ENCODE data around the gene EYS.

Gene EYS

DNA sequence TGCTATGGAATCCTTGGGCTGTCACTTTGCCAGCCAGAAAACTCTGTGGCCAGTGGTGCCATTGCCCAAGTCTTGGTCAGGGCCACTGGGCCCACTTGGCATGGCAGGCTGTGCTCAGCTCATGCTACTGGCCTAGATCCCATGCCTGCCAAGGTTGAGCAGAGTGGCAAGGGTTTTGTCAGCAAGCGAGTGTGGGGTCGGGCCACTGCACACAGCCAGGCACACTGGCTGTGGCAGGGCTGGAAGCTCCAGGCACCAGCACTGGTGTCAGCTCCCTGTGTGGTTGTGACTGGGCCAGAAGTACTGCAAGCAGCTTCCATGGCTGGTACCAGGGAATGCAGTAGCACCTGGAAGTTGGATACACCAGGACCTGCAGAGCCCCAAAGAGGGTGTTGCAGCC, 846.8 kb downstream of the EYS start:
- ATAC-seq, result no peak
- TF ChIP-seq, protein P1, sequence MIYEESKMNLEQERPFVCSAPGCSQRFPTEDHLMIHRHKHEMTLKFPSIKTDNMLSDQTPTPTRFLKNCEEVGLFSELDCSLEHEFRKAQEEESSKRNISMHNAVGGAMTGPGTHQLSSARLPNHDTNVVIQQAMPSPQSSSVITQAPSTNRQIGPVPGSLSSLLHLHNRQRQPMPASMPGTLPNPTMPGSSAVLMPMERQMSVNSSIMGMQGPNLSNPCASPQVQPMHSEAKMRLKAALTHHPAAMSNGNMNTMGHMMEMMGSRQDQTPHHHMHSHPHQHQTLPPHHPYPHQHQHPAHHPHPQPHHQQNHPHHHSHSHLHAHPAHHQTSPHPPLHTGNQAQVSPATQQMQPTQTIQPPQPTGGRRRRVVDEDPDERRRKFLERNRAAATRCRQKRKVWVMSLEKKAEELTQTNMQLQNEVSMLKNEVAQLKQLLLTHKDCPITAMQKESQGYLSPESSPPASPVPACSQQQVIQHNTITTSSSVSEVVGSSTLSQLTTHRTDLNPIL (CRISPR knock-in tag; IDR thresholded peaks at IDR 0.05; ENCODE audit: low read depth), result no peak
- TF ChIP-seq SNAI2 (CRISPR knock-in tag; IDR thresholded peaks at IDR 0.05) (no peak), ZNF70 (CRISPR knock-in tag; IDR thresholded peaks at IDR 0.05) (no peak), ZC3H10 (CRISPR knock-in tag; IDR thresholded peaks at IDR 0.05) (no peak), ISL1 (CRISPR knock-in tag; IDR thresholded peaks at IDR 0.05) (no peak), BACH2 (CRISPR knock-in tag; IDR thresholded peaks at IDR 0.05; ENCODE audit: borderline replicate concordance) (no peak)
- TF ChIP-seq, protein P2, sequence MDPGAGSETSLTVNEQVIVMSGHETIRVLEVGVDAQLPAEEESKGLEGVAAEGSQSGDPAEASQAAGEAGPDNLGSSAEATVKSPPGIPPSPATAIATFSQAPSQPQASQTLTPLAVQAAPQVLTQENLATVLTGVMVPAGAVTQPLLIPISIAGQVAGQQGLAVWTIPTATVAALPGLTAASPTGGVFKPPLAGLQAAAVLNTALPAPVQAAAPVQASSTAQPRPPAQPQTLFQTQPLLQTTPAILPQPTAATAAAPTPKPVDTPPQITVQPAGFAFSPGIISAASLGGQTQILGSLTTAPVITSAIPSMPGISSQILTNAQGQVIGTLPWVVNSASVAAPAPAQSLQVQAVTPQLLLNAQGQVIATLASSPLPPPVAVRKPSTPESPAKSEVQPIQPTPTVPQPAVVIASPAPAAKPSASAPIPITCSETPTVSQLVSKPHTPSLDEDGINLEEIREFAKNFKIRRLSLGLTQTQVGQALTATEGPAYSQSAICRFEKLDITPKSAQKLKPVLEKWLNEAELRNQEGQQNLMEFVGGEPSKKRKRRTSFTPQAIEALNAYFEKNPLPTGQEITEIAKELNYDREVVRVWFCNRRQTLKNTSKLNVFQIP (CRISPR knock-in tag; IDR thresholded peaks at IDR 0.05; ENCODE audit: borderline replicate concordance, low read depth), result no peak

DNA sequence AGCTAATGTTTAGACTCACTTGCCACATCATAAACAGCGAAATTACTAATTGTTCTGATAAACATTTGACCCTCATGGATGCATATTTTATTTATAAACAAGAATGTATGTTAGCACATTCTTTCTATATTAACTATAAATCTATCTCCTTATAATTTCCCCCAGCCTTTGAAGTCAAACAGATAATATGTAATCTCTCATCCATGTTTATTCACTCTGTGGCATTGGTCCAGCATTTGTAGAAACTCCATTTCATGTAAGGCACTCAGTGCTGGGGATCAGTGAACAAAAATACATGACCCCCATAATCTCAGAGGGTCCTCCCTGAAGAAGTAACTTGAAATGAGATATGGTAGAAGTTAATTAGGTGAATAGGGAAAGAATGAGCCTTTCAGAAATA, 856.9 kb downstream of the EYS start:
- ATAC-seq, result no peak
- no peak for TF ChIP-seq ZFP3 (CRISPR knock-in tag; IDR thresholded peaks at IDR 0.05)
- no peak for TF ChIP-seq ISL1 (CRISPR knock-in tag; IDR thresholded peaks at IDR 0.05)
- TF ChIP-seq GLIS3 (CRISPR knock-in tag; IDR thresholded peaks at IDR 0.05), result no peak
- no peak for TF ChIP-seq CSDC2 (CRISPR knock-in tag; IDR thresholded peaks at IDR 0.05)
- no peak for TF ChIP-seq ZFP30 (CRISPR knock-in tag; IDR thresholded peaks at IDR 0.05)
- TF ChIP-seq ARNTL (CRISPR knock-in tag; IDR thresholded peaks at IDR 0.05; ENCODE audit: borderline replicate concordance, low read depth), result no peak
- TF ChIP-seq, protein P2 (CRISPR knock-in tag; IDR thresholded peaks at IDR 0.05; ENCODE audit: borderline replicate concordance, low read depth), result no peak
- TF ChIP-seq, protein P3, sequence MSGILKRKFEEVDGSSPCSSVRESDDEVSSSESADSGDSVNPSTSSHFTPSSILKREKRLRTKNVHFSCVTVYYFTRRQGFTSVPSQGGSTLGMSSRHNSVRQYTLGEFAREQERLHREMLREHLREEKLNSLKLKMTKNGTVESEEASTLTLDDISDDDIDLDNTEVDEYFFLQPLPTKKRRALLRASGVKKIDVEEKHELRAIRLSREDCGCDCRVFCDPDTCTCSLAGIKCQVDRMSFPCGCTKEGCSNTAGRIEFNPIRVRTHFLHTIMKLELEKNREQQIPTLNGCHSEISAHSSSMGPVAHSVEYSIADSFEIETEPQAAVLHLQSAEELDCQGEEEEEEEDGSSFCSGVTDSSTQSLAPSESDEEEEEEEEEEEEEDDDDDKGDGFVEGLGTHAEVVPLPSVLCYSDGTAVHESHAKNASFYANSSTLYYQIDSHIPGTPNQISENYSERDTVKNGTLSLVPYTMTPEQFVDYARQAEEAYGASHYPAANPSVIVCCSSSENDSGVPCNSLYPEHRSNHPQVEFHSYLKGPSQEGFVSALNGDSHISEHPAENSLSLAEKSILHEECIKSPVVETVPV (CRISPR knock-in tag; IDR thresholded peaks at IDR 0.05), result no peak
- TF ChIP-seq, protein P4, sequence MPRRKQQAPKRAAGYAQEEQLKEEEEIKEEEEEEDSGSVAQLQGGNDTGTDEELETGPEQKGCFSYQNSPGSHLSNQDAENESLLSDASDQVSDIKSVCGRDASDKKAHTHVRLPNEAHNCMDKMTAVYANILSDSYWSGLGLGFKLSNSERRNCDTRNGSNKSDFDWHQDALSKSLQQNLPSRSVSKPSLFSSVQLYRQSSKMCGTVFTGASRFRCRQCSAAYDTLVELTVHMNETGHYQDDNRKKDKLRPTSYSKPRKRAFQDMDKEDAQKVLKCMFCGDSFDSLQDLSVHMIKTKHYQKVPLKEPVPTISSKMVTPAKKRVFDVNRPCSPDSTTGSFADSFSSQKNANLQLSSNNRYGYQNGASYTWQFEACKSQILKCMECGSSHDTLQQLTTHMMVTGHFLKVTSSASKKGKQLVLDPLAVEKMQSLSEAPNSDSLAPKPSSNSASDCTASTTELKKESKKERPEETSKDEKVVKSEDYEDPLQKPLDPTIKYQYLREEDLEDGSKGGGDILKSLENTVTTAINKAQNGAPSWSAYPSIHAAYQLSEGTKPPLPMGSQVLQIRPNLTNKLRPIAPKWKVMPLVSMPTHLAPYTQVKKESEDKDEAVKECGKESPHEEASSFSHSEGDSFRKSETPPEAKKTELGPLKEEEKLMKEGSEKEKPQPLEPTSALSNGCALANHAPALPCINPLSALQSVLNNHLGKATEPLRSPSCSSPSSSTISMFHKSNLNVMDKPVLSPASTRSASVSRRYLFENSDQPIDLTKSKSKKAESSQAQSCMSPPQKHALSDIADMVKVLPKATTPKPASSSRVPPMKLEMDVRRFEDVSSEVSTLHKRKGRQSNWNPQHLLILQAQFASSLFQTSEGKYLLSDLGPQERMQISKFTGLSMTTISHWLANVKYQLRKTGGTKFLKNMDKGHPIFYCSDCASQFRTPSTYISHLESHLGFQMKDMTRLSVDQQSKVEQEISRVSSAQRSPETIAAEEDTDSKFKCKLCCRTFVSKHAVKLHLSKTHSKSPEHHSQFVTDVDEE (CRISPR knock-in tag; IDR thresholded peaks at IDR 0.05), result no peak
- no peak for TF ChIP-seq PPARA (CRISPR knock-in tag; IDR thresholded peaks at IDR 0.05; ENCODE audit: borderline replicate concordance)
- TF ChIP-seq TOX (CRISPR knock-in tag; IDR thresholded peaks at IDR 0.05; ENCODE audit: borderline replicate concordance), result no peak
- TF ChIP-seq ZNF70 (CRISPR knock-in tag; IDR thresholded peaks at IDR 0.05), result no peak
- TF ChIP-seq, protein P1 (CRISPR knock-in tag; IDR thresholded peaks at IDR 0.05; ENCODE audit: low read depth), result no peak
- TF ChIP-seq BACH2 (CRISPR knock-in tag; IDR thresholded peaks at IDR 0.05; ENCODE audit: borderline replicate concordance), result no peak
- TF ChIP-seq ZC3H10 (CRISPR knock-in tag; IDR thresholded peaks at IDR 0.05), result no peak
- TF ChIP-seq, protein P5, sequence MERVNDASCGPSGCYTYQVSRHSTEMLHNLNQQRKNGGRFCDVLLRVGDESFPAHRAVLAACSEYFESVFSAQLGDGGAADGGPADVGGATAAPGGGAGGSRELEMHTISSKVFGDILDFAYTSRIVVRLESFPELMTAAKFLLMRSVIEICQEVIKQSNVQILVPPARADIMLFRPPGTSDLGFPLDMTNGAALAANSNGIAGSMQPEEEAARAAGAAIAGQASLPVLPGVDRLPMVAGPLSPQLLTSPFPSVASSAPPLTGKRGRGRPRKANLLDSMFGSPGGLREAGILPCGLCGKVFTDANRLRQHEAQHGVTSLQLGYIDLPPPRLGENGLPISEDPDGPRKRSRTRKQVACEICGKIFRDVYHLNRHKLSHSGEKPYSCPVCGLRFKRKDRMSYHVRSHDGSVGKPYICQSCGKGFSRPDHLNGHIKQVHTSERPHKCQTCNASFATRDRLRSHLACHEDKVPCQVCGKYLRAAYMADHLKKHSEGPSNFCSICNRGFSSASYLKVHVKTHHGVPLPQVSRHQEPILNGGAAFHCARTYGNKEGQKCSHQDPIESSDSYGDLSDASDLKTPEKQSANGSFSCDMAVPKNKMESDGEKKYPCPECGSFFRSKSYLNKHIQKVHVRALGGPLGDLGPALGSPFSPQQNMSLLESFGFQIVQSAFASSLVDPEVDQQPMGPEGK (CRISPR knock-in tag; IDR thresholded peaks at IDR 0.05; ENCODE audit: borderline replicate concordance), result no peak
- no peak for TF ChIP-seq ZNF565 (CRISPR knock-in tag; conservative IDR thresholded peaks at IDR 0.05; ENCODE audit: low read depth)

Data from SK-N-SH treated with all-trans-retinoic acid at 6 μM for 48 hours (cell line).